Esophagus muscularis mucosa (tissue), 4 donors: ENCODE data around the gene SP8. TPM values are rescaled to one million over a fixed set of nuclear protein-coding genes. Genes with fewer than 3 reads are reported as not detected.
"Not testable (repeated sequence)": the region's sequence is repeated elsewhere in the genome, so short reads cannot be mapped to it uniquely, and the experiment has no call there.

Experiments
- DNase-seq: peaks from one replicate; pipeline ENCODE4 v3.0.0-alpha.2; 2017; ENCODE audit errors: extremely low spot score
- H3K27ac ChIP-seq, 4 donors: fragments of 200-600 bp; sonication (generic); replicated peaks in 1 of 4; 1 replicate in 3 of 4; 2 replicates in 1 of 4; pipeline ENCODE4 v1.5.1; 2016 to 2019; ENCODE audit warnings: mild to moderate bottlenecking in 1 of 4
- H3K27me3 ChIP-seq, 4 donors: fragments of 200-600 bp; sonication (generic); one replicate each; pipeline versions ENCODE4 v1.5.1 to v1.6.0; 2016 to 2019
- H3K36me3 ChIP-seq, 4 donors: fragments of 200-600 bp; sonication (generic); one replicate each; pipeline ENCODE4 v1.5.1; 2016 to 2019
- H3K4me1 ChIP-seq, 4 donors: fragments of 200-600 bp; sonication (generic); one replicate each; pipeline ENCODE4 v1.5.1; 2016 to 2019
- H3K4me3 ChIP-seq, 4 donors: fragments of 200-600 bp; sonication (generic); 1 replicate in 2 of 4; 2 replicates in 2 of 4; pipeline ENCODE4 v1.5.1; 2016 to 2019; ENCODE audit warnings: mild to moderate bottlenecking in 4 of 4, moderate library complexity in 1 of 4
- H3K9me3 ChIP-seq, 4 donors: fragments of 200-600 bp; sonication (generic); 1 replicate in 3 of 4; 2 replicates in 1 of 4; pipeline ENCODE4 v1.5.1; 2016 to 2019
- CTCF ChIP-seq, 3 experiments: fragments of 200-600 bp in 2 of 3; fragments of 450-650 bp in 1 of 3; sonication (generic) in 2 of 3; IDR thresholded peaks; one replicate each; pipeline ENCODE4 v1.5.1; 2017 to 2019; ENCODE audit warnings: antibody characterized with exemption in 3 of 3, mild to moderate bottlenecking in 2 of 3, moderate library complexity in 1 of 3
- EP300 ChIP-seq: sonication (generic); formaldehyde crosslinking; IDR thresholded peaks from one replicate; pipeline ENCODE4 v1.6.1; 2017; ENCODE audit warnings: antibody characterized with exemption
- POLR2A ChIP-seq: fragments of 450-650 bp; IDR thresholded peaks from one replicate; pipeline ENCODE4 v1.6.1; 2017; ENCODE audit warnings: antibody characterized with exemption, moderate library complexity, mild to moderate bottlenecking, low read depth
- POLR2AphosphoS5 ChIP-seq, 2 donors: sonication (generic); formaldehyde crosslinking; IDR thresholded peaks; one replicate each; pipeline ENCODE4 v1.6.1; 2017; ENCODE audit warnings: antibody characterized with exemption in 2 of 2
- WGBS: methylation state at CpG from one replicate; pipeline ENCODE4 v1.1.5; 2018; 5-methylcytosine and 5-hydroxymethylcytosine counted together
- intact Hi-C: fragments of 100-400 bp; cut with DNase I; formaldehyde crosslinking; loops from one replicate; pipeline ENCODE4 v1.15.1; 2023
- total RNA-seq, 4 donors: library from RNA; depleted of rRNA; stranded (reverse); fragments of >200 nt; gene quantifications; one replicate each; pipeline versions ENCODE4 v1.1.0 to v1.2.1, GENCODE V29; 2016

The SP8 gene
- total RNA-seq, 4 donors from 2014 or later, result not detected

GRCh38 chr7:20831451-20831850 is 44.8 kb upstream of the SP8 start:
- intact Hi-C loops, result no loop called here
- H3K27me3 ChIP-seq, result peaks cover 0 to 25% (median 0%) of the 10 kb centered on the region in 4 donors
- H3K36me3 ChIP-seq, result no peaks in the 10 kb centered on the region
- no peak overlapping the region for H3K4me3 ChIP-seq
- no peak for DNase-seq
- H3K9me3 ChIP-seq, result no peaks in the 10 kb centered on the region
- no peak for TF ChIP-seq CTCF (IDR thresholded peaks at IDR 0.05)
- TF ChIP-seq POLR2A, result no peak
- no peak for TF ChIP-seq POLR2AphosphoS5 (IDR thresholded peaks at IDR 0.05)
- no peak for TF ChIP-seq EP300
- no peaks in the 10 kb centered on the region for H3K4me1 ChIP-seq
- H3K27ac ChIP-seq, result no peak overlapping the region

- no peak for TF ChIP-seq EP300
- TF ChIP-seq POLR2A, result no peak
- TF ChIP-seq CTCF (IDR thresholded peaks at IDR 0.05), result no peak
- TF ChIP-seq POLR2AphosphoS5 (IDR thresholded peaks at IDR 0.05), result no peak
- DNase-seq, result no peak
- Histone ChIP-seq H3K9me3 (no peaks in the 10 kb centered on the region), H3K4me3 (no peak overlapping the region), H3K36me3 (no peaks in the 10 kb centered on the region), H3K27ac (no peak overlapping the region), H3K27me3 (peaks cover 0 to 25% (median 0%) of the 10 kb centered on the region in 4 donors), H3K4me1 (no peaks in the 10 kb centered on the region)
- 74% methylated on average over 3 of the region's 3 CpGs for WGBS
- intact Hi-C loops, result no loop called here
These were observed 42.3 kb upstream of the SP8 start for GRCh38 chr7:20828947-20829346.

- 81% methylated on average over 9 of the region's 9 CpGs for WGBS
These were observed 40.5 kb upstream of the SP8 start for GRCh38 chr7:20827172-20827571.

GRCh38 chr7:20826243-20826642 is 39.6 kb upstream of the SP8 start:
- no peaks in the 10 kb centered on the region for H3K9me3 ChIP-seq
- no peak overlapping the region for H3K4me3 ChIP-seq
- no peaks in the 10 kb centered on the region for H3K36me3 ChIP-seq
- TF ChIP-seq EP300 (no peak), POLR2AphosphoS5 (IDR thresholded peaks at IDR 0.05) (no peak), POLR2A (no peak), CTCF (IDR thresholded peaks at IDR 0.05) (no peak)
- no peak overlapping the region for H3K27ac ChIP-seq
- DNase-seq, result no peak
- H3K4me1 ChIP-seq, result no peaks in the 10 kb centered on the region
- intact Hi-C loops, result no loop called here
- WGBS, result 49% methylated on average over 3 of the region's 3 CpGs
- H3K27me3 ChIP-seq, result peaks cover 0 to 13% (median 0%) of the 10 kb centered on the region in 4 donors

More at GRCh38 chr7:20827172-20827571, 40.5 kb upstream of the SP8 start:
- Histone ChIP-seq H3K27ac (no peak overlapping the region), H3K27me3 (peaks cover 0 to 13% (median 0%) of the 10 kb centered on the region in 4 donors), H3K4me3 (no peak overlapping the region), H3K4me1 (no peaks in the 10 kb centered on the region), H3K9me3 (no peaks in the 10 kb centered on the region), H3K36me3 (no peaks in the 10 kb centered on the region)
- DNase-seq, result no peak
- no peak for TF ChIP-seq EP300
- TF ChIP-seq CTCF (IDR thresholded peaks at IDR 0.05), result no peak
- no peak for TF ChIP-seq POLR2AphosphoS5 (IDR thresholded peaks at IDR 0.05)
- no peak for TF ChIP-seq POLR2A
- intact Hi-C loops, result no loop called here

DNA sequence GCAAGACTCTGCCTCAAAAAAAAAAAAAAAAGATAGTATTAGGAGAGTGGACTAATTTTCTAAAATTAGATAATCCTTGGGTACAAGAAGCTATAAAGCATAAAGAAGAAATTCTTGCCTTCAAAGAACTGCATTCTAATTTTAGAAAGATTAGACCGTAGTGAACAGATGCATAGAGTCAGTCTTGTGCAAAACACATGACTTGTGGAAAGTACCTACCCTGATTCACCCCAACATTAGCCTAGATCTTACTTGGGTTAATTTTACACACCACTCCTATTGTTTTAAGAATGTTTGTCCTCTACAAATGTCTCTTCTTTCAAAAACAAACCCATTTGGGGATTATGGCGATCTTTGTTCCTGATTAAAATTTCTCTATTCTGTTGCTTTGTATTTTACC is 38.9 kb upstream of the SP8 start:
- Histone ChIP-seq H3K27ac (no peak overlapping the region), H3K4me3 (no peak overlapping the region), H3K36me3 (no peaks in the 10 kb centered on the region), H3K9me3 (no peaks in the 10 kb centered on the region), H3K27me3 (peaks cover 0 to 11% (median 0%) of the 10 kb centered on the region in 4 donors), H3K4me1 (no peaks in the 10 kb centered on the region)
- TF ChIP-seq POLR2AphosphoS5 (IDR thresholded peaks at IDR 0.05) (no peak), POLR2A (no peak), CTCF (IDR thresholded peaks at IDR 0.05) (no peak), EP300 (no peak)
- WGBS, result 69% methylated on average over 2 of the region's 2 CpGs
- no peak for DNase-seq
- intact Hi-C loops, result no loop called here

DNA sequence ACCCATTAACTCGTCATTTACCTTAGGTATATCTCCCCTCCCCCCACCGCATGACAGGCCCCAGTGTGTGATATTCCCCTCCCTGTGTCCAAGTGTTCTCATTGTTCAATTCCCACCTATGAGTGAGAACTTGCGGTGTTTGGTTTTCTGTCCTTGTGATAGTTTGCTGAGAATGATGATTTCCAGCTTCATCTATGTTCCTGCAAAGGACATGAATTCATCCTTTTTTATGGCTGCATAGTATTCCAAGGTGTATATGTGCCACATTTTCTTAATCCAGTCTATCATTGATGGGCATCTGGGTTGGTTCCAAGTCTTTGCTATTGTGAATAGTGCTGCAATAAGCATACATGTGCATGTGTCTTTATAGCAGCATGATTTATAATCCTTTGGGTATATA is 34.7 kb upstream of the SP8 start:
- H3K4me3 ChIP-seq, H3K27ac ChIP-seq, intact Hi-C loops, DNase-seq, H3K27me3 ChIP-seq, H3K9me3 ChIP-seq, H3K4me1 ChIP-seq, H3K36me3 ChIP-seq: not testable (repeated sequence)
- WGBS, result 83% methylated on average over 3 of the region's 3 CpGs
